KMS-11 (cell line): ENCODE measurements around the gene ZRANB1.

Experiments used
- H2AFZ ChIP-seq: fragments of 200-600 bp; sonication (generic); 2 replicates; pipeline ENCODE4 v1.6.1; 2016; ENCODE audit warnings: antibody characterized with exemption, mixed run types, low read depth
- H3K27ac ChIP-seq: fragments of 200-600 bp; sonication (generic); 2 replicates; pipeline ENCODE4 v1.6.1; 2016; ENCODE audit warnings: mild to moderate bottlenecking, mixed run types
- H3K27me3 ChIP-seq: fragments of 200-600 bp; sonication (generic); 2 replicates; pipeline ENCODE4 v1.6.1; 2017; ENCODE audit warnings: mild to moderate bottlenecking, low read depth, mixed run types, moderate library complexity; ENCODE audit not compliant: insufficient read depth
- H3K36me3 ChIP-seq: fragments of 200-600 bp; sonication (generic); 2 replicates; pipeline ENCODE4 v1.6.1; 2017; ENCODE audit warnings: mild to moderate bottlenecking, mixed run types; ENCODE audit not compliant: insufficient read depth
- H3K4me1 ChIP-seq: fragments of 200-600 bp; sonication (generic); 2 replicates; pipeline ENCODE4 v1.6.1; 2016; ENCODE audit warnings: mild to moderate bottlenecking, low read depth, mixed run types; ENCODE audit not compliant: poor library complexity, severe bottlenecking
- H3K4me2 ChIP-seq: fragments of 200-600 bp; sonication (generic); 2 replicates; pipeline ENCODE4 v1.7.0; 2016; ENCODE audit warnings: mild to moderate bottlenecking, mixed run types
- H3K4me3 ChIP-seq: fragments of 200-600 bp; sonication (generic); IDR thresholded peaks from 2 replicates; pipeline ENCODE4 v1.6.1; 2017; ENCODE audit warnings: low read depth, low read length, mixed read lengths; ENCODE audit not compliant: insufficient read depth
- H3K79me2 ChIP-seq: fragments of 200-600 bp; sonication (generic); 2 replicates; pipeline ENCODE4 v1.6.1; 2016; ENCODE audit warnings: low read depth, mixed run types; ENCODE audit not compliant: insufficient read depth
- H3K9ac ChIP-seq: fragments of 200-600 bp; sonication (generic); 2 replicates; pipeline ENCODE4 v1.6.1; 2016; ENCODE audit warnings: mild to moderate bottlenecking, mixed run types
- H4K20me1 ChIP-seq: fragments of 200-600 bp; sonication (generic); 2 replicates; pipeline ENCODE4 v1.6.1; 2016; ENCODE audit warnings: mild to moderate bottlenecking, mixed run types; ENCODE audit not compliant: insufficient read depth
- TF ChIP-seq, protein P1 (sequence below): fragments of 200-600 bp; sonication (generic); conservative IDR thresholded peaks from 2 replicates; pipeline ENCODE4 v1.6.1; 2017; ENCODE audit warnings: low read depth, mild to moderate bottlenecking, antibody characterized with exemption, low read length, moderate library complexity, mixed read lengths

The ZRANB1 gene

DNA sequence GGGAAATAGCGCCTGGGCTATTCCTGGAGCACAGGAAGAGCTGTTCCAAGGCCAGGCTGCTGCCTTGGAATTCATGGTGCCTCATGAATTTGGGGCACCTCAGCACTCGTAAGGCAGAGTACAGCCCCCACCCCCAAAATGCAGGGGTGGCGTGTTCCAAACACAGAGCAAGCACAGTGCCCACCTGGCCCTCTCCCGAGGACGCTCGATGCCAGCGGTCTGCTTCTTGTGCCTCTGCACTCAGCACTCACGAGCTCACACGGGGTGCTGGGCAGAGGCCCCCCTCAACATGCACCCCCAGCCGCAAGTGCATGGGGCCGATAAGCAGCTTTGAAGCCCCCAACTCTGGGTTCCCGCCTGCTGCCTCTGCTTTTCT is 60.1 kb downstream of the ZRANB1 start:
- Histone ChIP-seq H3K36me3 (no peaks in the 10 kb centered on the region), H4K20me1 (no peaks in the 10 kb centered on the region)

DNA sequence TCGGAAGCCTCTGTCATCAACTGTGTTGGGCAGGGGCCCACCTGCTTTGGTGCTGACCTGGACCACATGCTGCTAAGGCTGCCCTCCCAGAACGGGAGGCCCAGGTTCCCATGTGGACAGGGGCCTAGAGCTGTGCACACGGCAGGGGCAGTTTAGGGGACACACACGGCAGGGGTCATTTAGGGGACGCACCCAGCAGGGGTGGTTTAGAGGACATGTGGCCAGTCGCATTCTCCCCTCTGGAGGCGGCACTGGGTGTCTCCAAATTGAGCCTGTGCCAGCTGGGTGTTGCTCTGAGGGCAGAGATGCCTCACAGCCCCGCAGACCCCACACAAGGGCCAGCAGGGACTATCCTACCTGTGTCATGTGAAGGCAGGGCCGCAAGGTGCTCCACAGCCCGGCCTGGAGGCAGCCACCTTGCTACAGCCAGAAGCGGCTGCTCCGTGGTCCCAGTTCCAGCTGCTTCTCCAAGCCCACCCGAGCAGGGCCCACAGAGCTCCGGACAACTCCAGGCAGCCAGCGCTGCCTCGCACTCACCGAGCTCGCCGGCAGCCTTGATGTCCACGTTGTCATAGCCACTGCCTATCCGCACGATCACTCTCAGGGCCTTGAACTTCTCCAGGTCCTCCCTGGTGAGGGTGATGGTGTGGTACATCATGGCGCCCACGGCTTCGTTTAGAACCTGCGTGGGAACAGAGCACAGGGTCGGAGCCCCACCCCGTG is 60.7 kb downstream of the ZRANB1 start:
- Histone ChIP-seq H4K20me1 (no peaks in the 10 kb centered on the region), H3K36me3 (no peaks in the 10 kb centered on the region)

More for the DNA sequence above, 60.1 kb downstream of the ZRANB1 start:
- Histone ChIP-seq H3K4me2 (no peak overlapping the region), H3K79me2 (no peaks in the 10 kb centered on the region), H3K4me1 (no peaks in the 10 kb centered on the region), H3K27ac (no peak overlapping the region), H3K9ac (no peak overlapping the region), H2AFZ (no peak overlapping the region), H3K27me3 (no peaks in the 10 kb centered on the region), H3K4me3 (no peak overlapping the region)
- TF ChIP-seq, protein P1, sequence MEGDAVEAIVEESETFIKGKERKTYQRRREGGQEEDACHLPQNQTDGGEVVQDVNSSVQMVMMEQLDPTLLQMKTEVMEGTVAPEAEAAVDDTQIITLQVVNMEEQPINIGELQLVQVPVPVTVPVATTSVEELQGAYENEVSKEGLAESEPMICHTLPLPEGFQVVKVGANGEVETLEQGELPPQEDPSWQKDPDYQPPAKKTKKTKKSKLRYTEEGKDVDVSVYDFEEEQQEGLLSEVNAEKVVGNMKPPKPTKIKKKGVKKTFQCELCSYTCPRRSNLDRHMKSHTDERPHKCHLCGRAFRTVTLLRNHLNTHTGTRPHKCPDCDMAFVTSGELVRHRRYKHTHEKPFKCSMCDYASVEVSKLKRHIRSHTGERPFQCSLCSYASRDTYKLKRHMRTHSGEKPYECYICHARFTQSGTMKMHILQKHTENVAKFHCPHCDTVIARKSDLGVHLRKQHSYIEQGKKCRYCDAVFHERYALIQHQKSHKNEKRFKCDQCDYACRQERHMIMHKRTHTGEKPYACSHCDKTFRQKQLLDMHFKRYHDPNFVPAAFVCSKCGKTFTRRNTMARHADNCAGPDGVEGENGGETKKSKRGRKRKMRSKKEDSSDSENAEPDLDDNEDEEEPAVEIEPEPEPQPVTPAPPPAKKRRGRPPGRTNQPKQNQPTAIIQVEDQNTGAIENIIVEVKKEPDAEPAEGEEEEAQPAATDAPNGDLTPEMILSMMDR: no peak

DNA sequence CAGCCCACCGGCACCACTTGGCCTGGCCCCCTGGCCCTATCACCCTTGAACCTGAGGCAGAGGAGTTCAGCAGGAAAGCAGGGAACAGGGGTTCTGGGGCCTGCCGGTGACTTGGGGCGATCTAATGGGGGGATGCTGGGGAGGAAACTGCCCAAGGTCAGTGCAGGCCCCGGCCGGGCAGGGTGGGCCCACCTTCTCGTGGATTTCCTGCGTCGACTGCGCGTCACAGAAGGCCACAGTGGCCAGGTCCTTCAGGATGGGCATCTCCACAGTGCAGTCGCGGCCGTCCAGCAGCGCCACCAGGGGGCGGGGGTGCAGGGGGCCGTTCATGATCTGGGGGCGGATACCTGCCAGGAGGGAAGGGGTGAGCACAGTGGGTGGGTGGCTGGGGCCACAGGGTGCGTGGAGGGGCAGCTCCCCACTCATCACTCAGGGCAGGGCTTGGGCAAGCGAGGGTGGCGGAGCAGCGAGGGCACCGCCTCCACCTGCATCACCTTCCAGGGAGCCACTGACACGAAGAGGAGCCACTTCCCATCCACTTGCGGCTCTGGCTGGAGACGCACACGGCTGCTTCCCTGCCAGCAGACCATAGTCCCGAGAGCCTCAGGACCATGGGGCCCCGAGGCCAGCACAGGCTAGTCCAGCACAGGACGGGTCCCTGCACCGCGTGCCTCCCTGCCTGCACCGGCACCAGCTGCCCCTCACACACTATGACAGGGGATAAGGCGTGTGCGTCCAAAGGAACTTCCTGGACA is 61.4 kb downstream of the ZRANB1 start:
- no peak overlapping the region for H3K9ac ChIP-seq
- no peaks in the 10 kb centered on the region for H3K79me2 ChIP-seq
- no peaks in the 10 kb centered on the region for H3K4me1 ChIP-seq
- TF ChIP-seq, protein P1: no peak
- no peak overlapping the region for H3K4me2 ChIP-seq
- no peaks in the 10 kb centered on the region for H3K27me3 ChIP-seq
- no peak overlapping the region for H3K4me3 ChIP-seq
- no peak overlapping the region for H3K27ac ChIP-seq
- no peaks in the 10 kb centered on the region for H4K20me1 ChIP-seq
- H3K36me3 ChIP-seq: no peaks in the 10 kb centered on the region
- H2AFZ ChIP-seq: no peak overlapping the region

More for the DNA sequence above, 60.7 kb downstream of the ZRANB1 start:
- H3K4me2 ChIP-seq: no peak overlapping the region
- H3K9ac ChIP-seq: no peak overlapping the region
- H3K27me3 ChIP-seq: no peaks in the 10 kb centered on the region
- no peaks in the 10 kb centered on the region for H3K79me2 ChIP-seq
- H3K4me3 ChIP-seq: no peak overlapping the region
- H3K27ac ChIP-seq: no peak overlapping the region
- TF ChIP-seq, protein P1: no peak
- H2AFZ ChIP-seq: no peak overlapping the region
- H3K4me1 ChIP-seq: no peaks in the 10 kb centered on the region

DNA sequence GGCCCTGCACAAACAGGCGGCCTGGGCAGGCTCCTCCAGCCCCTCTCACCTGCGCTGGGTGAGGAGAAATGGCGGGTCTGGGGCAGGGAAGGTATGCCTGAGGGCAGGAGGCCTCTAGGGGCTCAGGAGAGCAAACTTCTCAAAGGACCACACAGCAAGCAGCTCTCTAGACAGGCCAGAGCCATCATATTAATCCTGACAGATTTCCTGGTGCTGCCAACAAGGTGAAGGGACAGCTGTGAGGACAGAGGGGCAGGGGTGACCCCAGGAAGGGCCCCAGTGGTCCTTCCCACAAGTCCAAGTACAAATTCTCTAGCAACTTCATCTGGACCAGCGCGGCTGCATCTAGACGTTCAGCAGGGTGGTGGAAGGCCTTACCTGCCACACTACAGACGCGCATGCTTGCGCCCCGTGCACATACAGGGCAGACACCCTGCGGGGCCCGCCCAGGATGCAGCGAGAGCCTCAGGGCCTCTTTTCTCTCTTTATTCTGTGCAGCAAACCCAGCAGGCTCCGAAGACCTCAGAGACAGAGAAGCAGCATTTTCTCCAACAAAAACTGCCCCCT is 62.1 kb downstream of the ZRANB1 start:
- TF ChIP-seq, protein P1: no peak
- Histone ChIP-seq H3K9ac (no peak overlapping the region), H3K36me3 (no peaks in the 10 kb centered on the region), H2AFZ (no peak overlapping the region), H3K79me2 (no peaks in the 10 kb centered on the region), H3K4me2 (no peak overlapping the region), H3K4me3 (no peak overlapping the region), H3K27me3 (no peaks in the 10 kb centered on the region), H4K20me1 (no peaks in the 10 kb centered on the region), H3K27ac (no peak overlapping the region), H3K4me1 (no peaks in the 10 kb centered on the region)
